ENCODE data around the gene RAB3C.

RAB3C gene

DNA sequence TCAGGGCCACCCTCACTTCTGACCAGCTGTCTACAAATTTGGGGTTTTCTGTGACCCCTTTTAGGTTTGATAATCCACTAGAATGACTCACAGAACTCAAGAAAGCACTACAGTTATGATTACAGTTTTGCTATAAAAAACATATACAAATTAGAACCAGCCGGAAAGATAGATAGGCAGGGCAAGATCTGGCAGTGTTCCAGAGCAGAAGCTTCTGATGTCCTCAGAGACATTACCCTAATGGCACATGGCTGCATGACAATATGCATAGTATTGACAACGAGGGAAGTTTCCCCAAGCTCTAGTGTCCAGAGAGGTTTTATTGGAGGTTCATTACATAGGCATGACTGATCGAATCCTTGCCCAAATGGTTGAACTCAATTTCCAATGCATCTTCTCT, 158.1 kb downstream of the RAB3C start:
- DNase-seq (ENCODE audit: low read depth): no peak
- H3K4me3 ChIP-seq (ENCODE audit: low read depth, low read length): no peak overlapping the region
- TF ChIP-seq, protein P1, sequence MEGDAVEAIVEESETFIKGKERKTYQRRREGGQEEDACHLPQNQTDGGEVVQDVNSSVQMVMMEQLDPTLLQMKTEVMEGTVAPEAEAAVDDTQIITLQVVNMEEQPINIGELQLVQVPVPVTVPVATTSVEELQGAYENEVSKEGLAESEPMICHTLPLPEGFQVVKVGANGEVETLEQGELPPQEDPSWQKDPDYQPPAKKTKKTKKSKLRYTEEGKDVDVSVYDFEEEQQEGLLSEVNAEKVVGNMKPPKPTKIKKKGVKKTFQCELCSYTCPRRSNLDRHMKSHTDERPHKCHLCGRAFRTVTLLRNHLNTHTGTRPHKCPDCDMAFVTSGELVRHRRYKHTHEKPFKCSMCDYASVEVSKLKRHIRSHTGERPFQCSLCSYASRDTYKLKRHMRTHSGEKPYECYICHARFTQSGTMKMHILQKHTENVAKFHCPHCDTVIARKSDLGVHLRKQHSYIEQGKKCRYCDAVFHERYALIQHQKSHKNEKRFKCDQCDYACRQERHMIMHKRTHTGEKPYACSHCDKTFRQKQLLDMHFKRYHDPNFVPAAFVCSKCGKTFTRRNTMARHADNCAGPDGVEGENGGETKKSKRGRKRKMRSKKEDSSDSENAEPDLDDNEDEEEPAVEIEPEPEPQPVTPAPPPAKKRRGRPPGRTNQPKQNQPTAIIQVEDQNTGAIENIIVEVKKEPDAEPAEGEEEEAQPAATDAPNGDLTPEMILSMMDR (IDR thresholded peaks at IDR 0.05; ENCODE audit: control insufficient read depth, extremely low read depth, insufficient read depth): no peak

DNA sequence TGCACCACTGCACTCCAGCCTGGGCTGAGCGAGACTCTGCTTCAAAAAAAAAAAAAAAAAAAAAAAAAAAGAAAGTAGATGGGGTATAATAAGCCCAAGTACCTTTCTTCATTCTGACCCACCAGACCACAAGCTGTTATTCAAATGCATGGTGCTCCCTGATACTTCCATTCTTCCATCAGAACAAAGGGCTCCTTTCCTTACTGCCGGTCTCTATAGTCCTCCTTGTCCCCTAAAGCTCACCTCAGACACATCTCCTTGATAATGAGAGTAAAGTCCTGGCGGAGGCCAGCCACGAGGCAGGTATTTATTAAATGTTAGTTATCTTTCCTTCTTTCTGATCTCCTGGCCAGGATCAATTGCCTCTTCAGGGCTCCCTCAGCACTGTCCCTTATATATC, 162.5 kb downstream of the RAB3C start:
- no peak overlapping the region for H3K4me3 ChIP-seq (ENCODE audit: low read depth, low read length)
- TF ChIP-seq, protein P1 (IDR thresholded peaks at IDR 0.05; ENCODE audit: control insufficient read depth, extremely low read depth, insufficient read depth): no peak
- DNase-seq (ENCODE audit: low read depth): no peak

DNA sequence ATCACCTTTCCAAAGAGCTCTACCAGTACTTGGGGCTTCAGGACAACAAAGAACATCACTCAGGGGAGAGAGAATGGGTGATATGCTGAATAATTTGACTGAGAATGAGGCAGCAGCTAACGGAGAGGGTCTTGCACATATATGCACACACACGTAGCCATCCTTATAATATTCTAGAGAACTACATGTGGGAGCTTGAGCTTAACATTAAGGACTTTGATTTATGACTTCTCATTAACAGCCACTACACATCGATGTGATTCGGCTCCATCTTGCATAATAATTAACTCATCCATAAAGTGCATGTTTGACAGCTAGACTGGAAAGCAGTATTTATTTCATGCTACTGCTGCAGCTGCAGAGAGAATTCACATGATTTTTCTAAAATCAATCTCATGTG, 163.4 kb downstream of the RAB3C start:
- TF ChIP-seq, protein P1 (IDR thresholded peaks at IDR 0.05; ENCODE audit: control insufficient read depth, extremely low read depth, insufficient read depth): no peak
- H3K4me3 ChIP-seq (ENCODE audit: low read depth, low read length): no peak overlapping the region
- no peak for DNase-seq (ENCODE audit: low read depth)

DNA sequence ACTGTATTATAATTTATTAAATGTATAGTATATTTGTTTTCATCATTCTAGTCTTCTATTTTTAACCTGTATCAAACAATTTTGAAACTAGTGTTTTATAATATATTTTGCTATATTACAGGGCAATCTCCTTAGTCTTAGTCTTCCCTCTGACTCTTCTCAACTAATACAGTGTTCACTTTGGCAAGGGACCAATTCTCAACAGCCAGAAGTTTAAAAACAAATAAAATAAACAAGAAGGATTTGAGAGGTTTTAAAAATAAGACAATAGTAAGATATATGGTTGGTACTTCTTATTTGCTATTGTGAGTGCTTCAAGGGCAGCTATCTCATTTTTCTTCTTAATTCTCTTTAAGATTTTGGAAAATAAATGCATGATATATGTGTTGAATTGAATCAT, 167.2 kb downstream of the RAB3C start:
- TF ChIP-seq, protein P1 (IDR thresholded peaks at IDR 0.05; ENCODE audit: control insufficient read depth, extremely low read depth, insufficient read depth): no peak
- no peak for DNase-seq (ENCODE audit: low read depth)
- H3K4me3 ChIP-seq (ENCODE audit: low read depth, low read length): no peak overlapping the region

DNA sequence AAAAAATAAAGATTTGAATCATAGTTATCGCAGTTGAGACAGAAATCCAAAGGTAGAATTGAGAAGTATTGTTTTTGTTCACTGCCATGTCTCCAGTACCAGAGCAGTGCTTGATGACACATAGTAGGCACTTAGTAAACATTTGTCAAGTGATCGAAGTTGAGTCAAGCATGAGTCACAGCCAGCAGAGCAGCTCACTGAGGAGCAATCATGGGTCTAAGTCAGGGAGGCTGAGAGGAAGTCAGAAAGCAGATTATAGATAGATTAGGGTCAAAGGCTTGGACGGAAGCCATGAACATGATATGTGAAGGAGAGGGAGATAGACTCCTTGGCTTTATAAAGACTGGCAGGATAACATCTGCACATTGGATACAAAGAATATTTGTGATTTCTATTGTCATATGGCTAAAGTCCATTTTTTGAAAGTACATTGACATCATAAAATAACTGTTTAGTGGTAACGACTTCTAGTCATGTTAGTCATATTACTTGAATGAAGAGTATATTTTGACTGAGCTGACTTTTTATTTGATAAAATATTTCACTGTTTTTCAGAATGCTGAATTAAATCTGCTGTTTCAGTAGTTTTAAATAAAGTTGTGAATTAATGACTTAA, 168.5 kb downstream of the RAB3C start:
- TF ChIP-seq, protein P1 (IDR thresholded peaks at IDR 0.05; ENCODE audit: control insufficient read depth, extremely low read depth, insufficient read depth): no peak
- no peak overlapping the region for H3K4me3 ChIP-seq (ENCODE audit: low read depth, low read length)
- no peak for DNase-seq (ENCODE audit: low read depth)

DNA sequence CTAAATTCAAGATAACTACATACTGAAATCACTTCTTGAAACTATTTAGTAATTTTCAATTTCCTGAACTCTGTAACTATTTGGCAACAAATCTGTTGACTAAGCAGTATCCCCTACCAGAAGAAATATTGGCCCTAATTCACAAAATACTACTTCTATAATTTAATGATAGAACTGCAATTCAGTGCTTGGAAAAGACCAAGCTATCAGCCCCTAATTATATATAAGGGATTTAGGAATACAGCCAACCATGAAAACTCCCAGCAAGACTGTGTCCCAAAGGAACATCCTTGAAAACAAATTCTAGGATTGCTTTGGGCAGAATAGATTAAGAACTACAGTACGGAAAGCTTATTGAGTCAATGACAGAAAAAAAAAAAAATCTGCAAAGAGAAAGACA, 169.2 kb downstream of the RAB3C start:
- TF ChIP-seq, protein P1 (IDR thresholded peaks at IDR 0.05; ENCODE audit: control insufficient read depth, extremely low read depth, insufficient read depth): no peak
- H3K4me3 ChIP-seq (ENCODE audit: low read depth, low read length): no peak overlapping the region
- DNase-seq (ENCODE audit: low read depth): no peak

DNA sequence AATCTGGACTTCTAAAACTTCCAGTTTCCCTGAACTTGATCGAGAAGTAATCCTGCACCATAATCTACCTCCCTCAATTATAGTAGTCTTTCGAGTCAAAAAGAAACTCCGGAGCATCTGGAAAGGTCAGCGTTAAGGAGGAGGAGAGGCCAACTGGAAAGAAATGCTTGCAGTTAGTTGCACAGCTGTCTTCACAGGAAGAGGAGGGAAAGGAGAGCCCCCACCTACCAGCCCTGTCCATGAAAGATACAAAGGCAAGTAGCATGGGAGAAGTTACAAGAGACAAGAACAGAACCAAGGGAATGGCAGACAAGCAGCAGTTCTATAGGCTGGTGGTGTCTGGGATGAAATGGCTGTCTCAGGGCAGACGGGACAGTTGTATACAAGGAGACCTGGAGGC, 170.6 kb downstream of the RAB3C start:
- DNase-seq (ENCODE audit: low read depth): no peak
- TF ChIP-seq, protein P1 (IDR thresholded peaks at IDR 0.05; ENCODE audit: control insufficient read depth, extremely low read depth, insufficient read depth): no peak
- H3K4me3 ChIP-seq (ENCODE audit: low read depth, low read length): no peak overlapping the region

All from LNCaP clone FGC (cell line).